Ammon's horn (tissue), 1 donor: ENCODE measurements around the gene ATP4B.

Experiments
- DNase-seq: peaks from one replicate; pipeline ENCODE4 v3.0.0-alpha.2; 2016; ENCODE audit warnings: low spot score

The ATP4B gene

DNA sequence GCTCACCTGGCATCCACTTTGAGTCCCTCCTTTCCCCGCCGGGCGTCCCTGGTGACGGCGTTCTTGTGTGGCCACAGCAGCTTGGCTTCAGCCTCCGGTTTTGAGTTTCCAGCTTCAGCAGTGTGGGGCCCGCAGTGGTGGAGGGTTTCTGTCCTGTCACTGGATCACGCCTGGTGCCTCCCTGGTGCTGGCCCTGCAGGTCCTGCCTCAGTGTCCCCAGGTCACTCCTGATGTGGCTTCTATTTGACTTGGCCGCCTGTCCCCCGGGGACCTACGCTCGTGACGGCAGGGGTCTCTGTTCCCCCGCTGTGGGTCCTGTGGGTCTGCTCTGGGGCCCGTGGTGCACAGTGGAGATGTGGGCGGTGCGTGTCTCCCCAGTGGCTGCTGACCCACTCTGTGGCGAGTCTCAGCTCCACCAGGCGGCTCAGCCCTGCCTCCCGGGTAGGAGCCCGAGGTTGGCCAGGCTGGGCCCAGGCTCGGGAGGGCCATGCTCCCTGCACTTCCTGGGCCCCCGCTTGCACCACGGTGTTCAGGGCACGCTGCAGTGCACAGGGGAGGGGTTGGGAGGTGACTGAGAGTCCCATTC lies 1.9 kb downstream of the ATP4B start:
- DNase-seq: no peak

- DNase-seq: no peak
These were observed 2.5 kb downstream of the ATP4B start for GRCh38 chr13:113655346-113656002.

DNA sequence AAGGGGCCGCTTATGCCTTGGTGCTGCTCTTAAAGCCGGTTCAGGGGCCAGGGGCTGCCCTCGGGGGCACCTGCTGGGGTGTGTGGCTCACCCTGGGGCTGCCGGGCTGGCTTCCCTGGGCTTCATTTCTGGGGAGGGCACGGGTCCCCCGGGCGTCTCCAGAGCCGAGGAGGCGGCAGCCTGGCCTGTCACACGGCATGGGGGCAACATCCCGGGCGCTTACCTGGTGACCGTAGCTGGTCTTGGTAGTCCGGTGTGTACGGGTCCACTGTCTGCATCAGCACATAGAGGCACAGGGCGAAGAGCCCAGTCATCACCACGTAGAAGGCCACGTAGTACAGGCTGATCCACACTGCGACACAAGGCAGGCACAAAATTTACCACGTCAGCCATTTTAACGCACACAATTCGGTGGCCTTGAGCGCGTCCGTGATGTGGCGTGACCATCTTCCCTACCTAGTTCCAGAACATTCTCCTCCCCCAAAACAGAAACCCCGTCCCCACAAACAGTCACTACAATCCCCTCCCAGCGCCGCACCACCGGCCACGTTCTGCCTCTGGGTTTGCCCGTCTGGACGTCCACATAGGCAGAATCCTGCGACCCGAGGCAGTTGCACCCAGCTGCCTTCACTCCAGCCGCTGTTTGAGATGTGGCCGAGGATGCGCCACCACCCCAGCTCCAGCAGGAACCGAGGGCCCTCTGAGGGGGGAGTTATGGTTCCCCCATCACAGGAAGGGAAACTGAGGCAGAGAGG lies 3.2 kb downstream of the ATP4B start:
- no peak for DNase-seq

DNA sequence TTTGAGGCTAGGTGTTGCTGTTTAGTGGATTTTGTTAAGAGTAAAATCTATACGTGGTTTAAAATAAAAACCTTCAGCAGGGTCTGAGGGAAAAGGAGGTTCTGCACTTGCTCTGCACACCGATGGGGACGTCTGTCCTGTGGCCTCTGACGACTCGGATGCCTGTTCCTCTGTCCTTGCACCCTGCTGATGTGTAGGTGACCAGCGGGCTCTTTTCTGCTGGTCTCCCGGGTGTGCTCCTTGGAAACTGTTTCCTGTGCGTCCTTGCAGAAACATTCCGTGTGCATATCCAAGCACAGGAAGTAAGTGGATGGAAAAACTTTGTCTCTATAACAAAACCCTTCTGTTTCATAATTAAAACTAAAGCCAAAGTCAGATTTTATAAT lies 3.8 kb downstream of the ATP4B start:
- DNase-seq: no peak

DNA sequence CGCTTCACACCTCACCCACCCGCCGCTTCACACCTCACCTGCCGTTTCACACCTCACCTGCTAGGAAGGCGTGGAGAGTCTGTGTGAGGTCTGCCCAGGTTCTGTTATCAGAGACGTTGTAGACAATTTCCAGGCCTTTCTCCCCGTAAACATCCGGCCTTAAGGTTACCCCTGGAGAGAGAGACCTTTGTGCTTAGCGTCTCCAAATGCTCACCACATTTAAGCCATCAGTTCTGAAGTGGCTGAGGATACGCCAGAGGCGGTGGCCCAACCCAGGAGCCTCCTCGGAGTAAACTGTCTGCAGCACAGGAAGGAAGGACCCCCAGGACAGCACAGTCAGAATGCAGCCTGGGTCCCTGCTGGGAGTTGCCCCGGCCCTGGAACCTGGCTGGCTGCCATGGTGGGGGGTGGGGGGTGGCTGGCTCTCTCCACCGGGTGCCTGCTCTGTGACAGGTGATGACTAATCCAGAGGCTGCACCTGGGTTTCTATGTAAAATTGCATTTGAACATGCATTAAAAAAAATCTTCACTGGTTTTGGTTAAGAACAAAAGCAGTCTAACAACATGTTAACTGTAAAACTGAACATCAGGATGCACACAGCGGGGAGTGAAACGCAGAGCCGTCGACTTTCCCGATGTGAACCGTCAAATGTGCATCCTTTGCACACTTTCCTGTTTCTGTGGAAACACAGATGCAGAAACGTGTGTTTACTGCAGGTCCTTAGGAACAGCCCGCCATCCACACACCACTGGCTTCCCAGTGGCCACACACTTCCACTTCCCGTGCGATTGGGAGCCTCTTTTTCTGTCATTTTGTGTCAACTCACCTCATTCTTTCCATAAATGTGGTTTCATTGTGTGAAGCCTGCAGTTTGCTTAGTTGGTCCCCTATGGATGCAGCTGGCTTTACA lies 4.5 kb downstream of the ATP4B start:
- no peak for DNase-seq

DNA sequence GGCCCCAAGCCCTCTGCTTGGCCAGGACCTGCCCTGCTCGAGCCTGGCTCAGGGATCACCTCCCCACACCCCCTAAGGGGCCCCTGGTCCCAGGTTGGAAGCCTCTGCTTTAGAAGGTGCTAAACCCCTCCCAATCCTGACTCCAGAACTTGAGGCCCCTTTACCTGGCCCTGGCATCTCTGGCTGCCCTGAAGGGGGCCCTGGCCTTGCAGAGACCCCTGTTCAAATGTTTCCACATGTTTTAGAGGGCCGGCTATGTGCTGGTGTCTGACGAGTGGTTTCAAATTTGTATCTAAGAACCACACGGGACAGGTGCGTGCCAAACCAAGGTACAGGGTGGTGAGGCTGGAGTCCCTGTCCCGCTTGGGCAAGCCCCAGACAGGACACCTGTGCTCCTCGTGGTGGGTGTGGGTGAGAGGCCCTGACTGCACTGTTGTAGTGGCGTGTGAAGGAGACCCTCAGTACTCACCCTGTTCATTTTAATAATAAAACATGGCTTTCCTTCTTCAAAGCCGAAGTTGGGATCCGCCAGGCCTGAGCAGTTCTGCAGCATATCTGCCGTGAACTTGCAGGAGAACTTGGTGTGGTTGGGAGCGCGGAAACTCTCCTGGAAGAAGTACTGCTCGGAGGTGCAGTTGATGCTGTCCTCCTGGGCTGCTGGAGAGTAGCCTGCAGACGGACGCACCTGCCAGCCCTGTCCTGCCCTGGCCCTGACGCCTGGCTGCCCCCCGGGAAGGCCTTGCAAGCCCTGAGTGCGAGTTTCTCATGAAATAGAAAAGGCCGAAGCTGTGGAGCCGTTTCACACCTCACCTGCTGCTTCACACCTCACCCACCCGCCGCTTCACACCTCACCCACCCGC lies 5.4 kb downstream of the ATP4B start:
- no peak for DNase-seq

GRCh38 chr13:113651511-113652403 lies 6.2 kb downstream of the ATP4B start:
- no peak for DNase-seq

DNA sequence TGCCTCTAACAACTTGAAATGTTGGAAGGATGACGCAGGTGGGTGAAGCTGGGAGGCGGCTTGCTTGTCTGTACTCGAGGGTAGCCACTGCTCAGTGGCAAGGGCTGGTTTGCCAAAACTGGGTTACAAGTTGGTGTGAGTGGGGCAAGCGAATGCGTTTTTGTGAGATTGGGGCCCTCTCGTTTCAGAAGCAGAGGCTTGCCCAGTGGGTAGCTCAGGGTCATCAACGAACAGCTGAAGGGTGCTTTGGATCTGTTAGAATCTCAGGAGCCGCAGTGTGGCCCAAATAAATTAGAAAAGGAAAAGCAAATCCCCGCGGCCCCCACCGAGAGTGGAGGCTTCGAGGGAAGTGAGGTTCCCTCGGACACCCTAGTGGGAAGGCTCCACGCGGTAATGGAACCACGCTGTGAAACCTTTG lies 7.3 kb downstream of the ATP4B start:
- no peak for DNase-seq

DNA sequence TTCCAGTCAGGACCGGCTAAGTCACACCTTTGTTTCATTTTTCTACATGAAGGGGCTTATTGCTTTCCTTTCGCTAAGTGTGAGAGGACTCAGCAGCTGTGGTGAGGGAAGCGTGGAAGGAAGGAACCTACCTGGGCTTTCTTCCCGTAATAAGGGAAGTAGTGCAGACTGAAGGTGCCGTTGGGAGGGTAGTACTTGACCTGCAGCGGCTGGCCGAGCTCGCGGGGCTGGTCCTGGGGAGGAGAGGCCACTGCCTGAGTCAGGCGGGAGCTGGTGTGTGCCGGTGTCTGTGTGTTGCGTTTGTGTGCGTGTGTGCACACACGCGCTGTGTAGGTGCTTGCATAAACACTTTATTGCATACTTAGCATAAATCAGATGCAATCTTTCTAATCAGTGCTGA lies 7.7 kb downstream of the ATP4B start:
- DNase-seq: no peak

- DNase-seq: no peak
These were observed 8.8 kb downstream of the ATP4B start for GRCh38 chr13:113649212-113649611.

DNA sequence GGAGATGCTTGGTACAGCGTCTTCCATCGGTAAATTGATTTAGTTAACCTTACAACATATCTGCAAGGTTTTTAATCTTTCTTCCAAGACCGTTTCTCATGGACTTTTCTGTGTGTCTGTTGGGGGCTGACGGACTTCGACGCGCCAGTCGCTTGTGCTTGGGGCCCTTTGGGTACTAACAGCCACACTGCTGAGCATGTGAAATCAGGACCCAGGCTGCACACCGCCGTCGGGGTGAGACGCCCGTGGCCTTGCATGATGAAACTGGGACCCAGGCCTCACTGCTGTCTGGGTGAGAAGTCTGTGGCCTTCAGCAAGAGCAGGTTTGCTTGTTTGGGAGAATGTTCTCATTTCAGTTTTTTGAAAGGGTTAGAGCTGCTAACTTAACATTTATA lies 9.8 kb downstream of the ATP4B start:
- DNase-seq: no peak

DNA sequence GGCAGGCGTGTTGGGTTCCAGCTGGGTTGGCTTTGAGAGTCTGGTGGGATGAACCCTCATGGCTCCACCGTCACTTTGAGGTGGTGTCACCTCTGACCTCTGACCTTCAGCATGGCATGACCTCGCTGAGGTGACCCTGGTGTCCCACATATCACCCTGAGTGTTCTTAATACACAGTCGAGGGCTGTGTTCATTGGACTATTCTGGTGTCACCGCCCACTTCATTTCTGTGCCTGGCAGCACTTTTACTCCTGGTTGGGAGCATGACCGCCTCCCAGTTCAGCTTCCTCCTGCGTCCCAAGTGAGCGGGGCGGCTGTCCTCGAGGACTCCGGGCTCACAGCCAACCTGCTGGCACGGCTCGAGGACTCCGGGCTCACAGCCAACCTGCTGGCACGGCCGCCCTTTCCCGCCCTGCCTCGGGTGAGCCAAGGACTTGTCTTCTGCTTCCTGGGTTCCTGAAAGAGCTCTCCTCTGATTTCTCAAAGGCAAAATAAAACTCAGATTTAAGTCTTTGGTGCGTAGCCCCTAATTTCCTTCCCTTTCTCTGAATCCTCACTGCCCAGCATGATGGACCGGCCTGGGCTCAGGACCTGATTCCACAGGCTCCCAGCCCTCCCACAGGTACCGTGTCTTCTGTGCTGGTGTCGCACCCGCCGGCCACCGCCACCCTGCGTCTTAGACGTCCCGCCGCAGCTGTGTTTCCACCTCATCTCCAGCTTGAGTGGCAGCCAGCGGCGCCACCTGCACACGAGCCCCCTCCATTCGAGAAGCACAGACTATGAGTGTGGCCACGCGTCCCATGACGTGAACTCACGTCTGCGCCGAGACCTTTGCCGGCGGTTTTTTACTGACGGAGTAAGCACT lies 10.4 kb downstream of the ATP4B start:
- DNase-seq: peak; percentile 92

- no peak for DNase-seq
These were observed 11.1 kb downstream of the ATP4B start for GRCh38 chr13:113646921-113647340.

- no peak for DNase-seq
These were observed 11.6 kb downstream of the ATP4B start for GRCh38 chr13:113646376-113646775.

DNA sequence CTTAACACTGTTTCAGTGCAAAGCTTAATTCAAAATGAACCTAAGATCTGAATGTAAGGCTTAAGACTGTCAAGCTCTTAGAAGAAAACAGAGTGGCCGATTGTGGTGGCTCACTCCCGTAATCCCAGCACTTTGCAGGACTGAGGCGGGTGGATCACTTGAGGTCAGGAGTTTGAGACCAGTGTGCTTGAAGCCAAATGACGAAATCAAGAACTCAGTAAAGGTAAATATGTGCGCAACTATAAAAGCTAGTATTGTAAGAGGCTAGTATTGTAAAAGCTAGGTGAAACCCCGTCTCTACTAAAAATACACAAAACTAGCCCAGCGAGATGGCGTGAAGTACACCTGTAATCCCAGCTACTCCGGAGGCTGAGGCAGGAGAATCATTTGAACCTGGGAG lies 12.7 kb downstream of the ATP4B start:
- no peak for DNase-seq

DNA sequence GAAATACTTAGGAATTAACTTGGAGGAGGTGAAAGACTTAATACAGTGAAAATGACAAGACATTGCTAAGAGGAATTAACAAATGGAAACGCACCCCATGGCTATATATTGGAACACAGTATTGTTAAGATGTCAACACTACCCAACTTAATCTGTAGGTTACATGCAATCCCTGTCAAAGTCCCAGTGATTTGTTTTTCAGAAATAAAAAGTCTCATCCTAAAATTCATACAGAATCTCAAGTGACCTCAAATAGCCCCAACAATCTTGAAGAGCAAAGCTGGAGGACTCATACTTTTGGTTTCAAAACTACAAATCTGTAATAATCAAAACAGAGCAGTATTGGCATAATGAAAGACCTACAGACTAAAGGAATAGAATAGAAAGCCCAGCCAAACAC lies 13.2 kb downstream of the ATP4B start:
- no peak for DNase-seq

GRCh38 chr13:113643593-113643992 lies 14.4 kb downstream of the ATP4B start:
- DNase-seq: no peak

- no peak for DNase-seq
These were observed 15.4 kb downstream of the ATP4B start for GRCh38 chr13:113642563-113642962.

DNA sequence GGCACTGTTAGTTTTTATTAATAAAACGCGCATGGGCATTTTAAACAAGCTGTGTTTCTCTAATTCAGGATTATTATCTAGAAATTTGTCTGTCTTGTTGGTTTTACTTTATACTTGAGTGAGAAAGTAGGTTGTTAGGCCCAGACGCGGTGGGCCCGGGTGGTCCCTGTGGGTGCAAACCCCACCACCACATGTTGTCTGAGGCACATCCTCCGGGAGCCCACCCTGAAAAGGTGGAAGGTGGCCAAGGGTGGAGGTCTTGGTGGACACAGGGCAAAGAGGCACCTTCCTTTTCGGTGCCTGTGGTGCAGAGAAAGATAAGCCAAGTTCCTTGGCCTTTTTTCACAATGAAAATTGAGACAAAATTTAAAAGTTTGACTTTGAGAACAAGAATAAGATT lies 16.6 kb downstream of the ATP4B start:
- no peak for DNase-seq
